Activated CD4-positive, alpha-beta T cell treated with anti-CD3 and anti-CD28 coated beads, Interleukin-10, Interleukin-2, amounts not matched to agents 100 ng/mL and 50 ng/mL, durations not matched to agents 16 hours and 8 hours (primary cell): ENCODE measurements around the gene MRPS31.

Experiments used
- DNase-seq: peaks from one replicate; pipeline ENCODE4 v3.0.0-alpha.2; 2020

The MRPS31 gene

GRCh38 chr13:40770934-40771618 is at the start of gene MRPS31:
Gene MRPS31 (minus strand): TSS chr13:40771190. CDS start chr13:40771136, 54 bp downstream.
- peak; percentile 97 for DNase-seq

GRCh38 chr13:40819797-40820315 is 48.9 kb upstream of the MRPS31 start:
- peak; percentile 38 for DNase-seq

GRCh38 chr13:40818926-40819325 is 47.9 kb upstream of the MRPS31 start:
- no peak for DNase-seq

- DNase-seq: no peak
Observed at GRCh38 chr13:40814803-40815202, 43.8 kb upstream of the MRPS31 start.

- DNase-seq: peak; percentile 46
Observed at GRCh38 chr13:40813667-40814454, 42.9 kb upstream of the MRPS31 start.

GRCh38 chr13:40812724-40813445 is 41.9 kb upstream of the MRPS31 start:
- DNase-seq: no peak

GRCh38 chr13:40812102-40812501 is 41.1 kb upstream of the MRPS31 start:
- no peak for DNase-seq

GRCh38 chr13:40809471-40809870 is 38.5 kb upstream of the MRPS31 start:
- DNase-seq: no peak

- DNase-seq: no peak
Observed at GRCh38 chr13:40806241-40806640, 35.3 kb upstream of the MRPS31 start.

GRCh38 chr13:40803316-40803715 is 32.3 kb upstream of the MRPS31 start:
- no peak for DNase-seq

- DNase-seq: no peak
Observed at GRCh38 chr13:40801255-40802217, 30.5 kb upstream of the MRPS31 start.

- DNase-seq: no peak
Observed at GRCh38 chr13:40800559-40800958, 29.6 kb upstream of the MRPS31 start.

- no peak for DNase-seq
Observed at GRCh38 chr13:40799508-40799907, 28.5 kb upstream of the MRPS31 start.

GRCh38 chr13:40798380-40798779 is 27.4 kb upstream of the MRPS31 start:
- peak; percentile 37 for DNase-seq

- no peak for DNase-seq
Observed at GRCh38 chr13:40796649-40797048, 25.7 kb upstream of the MRPS31 start.

- DNase-seq: no peak
Observed at GRCh38 chr13:40794414-40795368, 23.7 kb upstream of the MRPS31 start.

GRCh38 chr13:40793339-40793738 is 22.3 kb upstream of the MRPS31 start:
- no peak for DNase-seq

GRCh38 chr13:40792284-40793051 is 21.5 kb upstream of the MRPS31 start:
- no peak for DNase-seq

- DNase-seq: no peak
Observed at GRCh38 chr13:40790154-40790616, 19.2 kb upstream of the MRPS31 start.
